ENCODE data around the gene PLD1.

PLD1 gene

DNA sequence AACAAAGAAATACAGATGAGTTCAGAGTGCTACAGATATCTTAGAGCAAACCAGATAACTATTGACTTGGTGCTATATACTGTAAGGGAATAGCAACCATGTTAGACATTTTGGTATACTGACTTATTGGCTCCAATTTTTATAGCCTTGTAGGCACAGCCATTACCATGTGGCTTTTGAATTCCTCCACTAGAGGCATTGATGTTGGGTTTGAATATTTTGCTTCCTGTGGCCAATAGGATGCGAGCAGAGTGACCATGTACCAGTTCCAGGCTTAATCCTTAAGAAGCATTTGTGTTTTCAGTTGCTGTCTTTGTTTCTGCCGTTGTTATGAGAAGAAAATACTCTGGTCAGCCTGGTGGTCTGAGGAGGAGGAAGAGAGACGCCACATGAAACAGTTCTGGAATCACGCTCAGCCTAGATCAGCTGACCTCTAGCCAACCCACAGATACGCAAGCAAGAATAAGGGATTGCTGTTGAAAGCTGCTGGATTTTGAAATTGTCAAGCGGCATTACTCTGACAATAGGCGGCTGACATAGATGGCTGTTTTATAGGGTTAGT is 240.6 kb downstream of the PLD1 start:
- no peak for DNase-seq
- Histone ChIP-seq H3K9me3 (no peaks in the 10 kb centered on the region), H3K4me3 (ENCODE audit: low read depth, low read length) (no peak overlapping the region), H3K4me1 (peaks cover 12% of the 10 kb centered on the region), H3K36me3 (no peaks in the 10 kb centered on the region), H3K27me3 (no peaks in the 10 kb centered on the region)
- no peak; the same call in 1 of the 2 replicates for TF ChIP-seq CTCF (IDR thresholded peaks at IDR 0.05; ENCODE audit: low read depth, low read length)

- Histone ChIP-seq H3K27me3 (no peaks in the 10 kb centered on the region), H3K4me3 (ENCODE audit: low read depth, low read length) (no peak overlapping the region), H3K36me3 (no peaks in the 10 kb centered on the region), H3K9me3 (no peaks in the 10 kb centered on the region), H3K4me1 (peaks cover 12% of the 10 kb centered on the region)
- no peak for TF ChIP-seq CTCF (IDR thresholded peaks at IDR 0.05; ENCODE audit: low read depth, low read length)
- no peak for DNase-seq
Measured at GRCh38 chr3:171568766-171569165, 241.5 kb downstream of the PLD1 start.

GRCh38 chr3:171566803-171567422 is 243.4 kb downstream of the PLD1 start:
- Histone ChIP-seq H3K27me3 (no peaks in the 10 kb centered on the region), H3K4me3 (ENCODE audit: low read depth, low read length) (no peak overlapping the region), H3K9me3 (no peaks in the 10 kb centered on the region), H3K36me3 (no peaks in the 10 kb centered on the region), H3K4me1 (peaks cover 12% of the 10 kb centered on the region)
- TF ChIP-seq CTCF (IDR thresholded peaks at IDR 0.05; ENCODE audit: low read depth, low read length) = peak; percentile 79
- DNase-seq = no peak

GRCh38 chr3:171565481-171566058 is 244.7 kb downstream of the PLD1 start:
- H3K36me3 ChIP-seq = no peaks in the 10 kb centered on the region
- no peaks in the 10 kb centered on the region for H3K9me3 ChIP-seq
- peaks cover 12% of the 10 kb centered on the region for H3K4me1 ChIP-seq
- TF ChIP-seq CTCF (IDR thresholded peaks at IDR 0.05; ENCODE audit: low read depth, low read length) = no peak
- DNase-seq = no peak
- H3K4me3 ChIP-seq (ENCODE audit: low read depth, low read length) = no peak overlapping the region
- no peaks in the 10 kb centered on the region for H3K27me3 ChIP-seq

GRCh38 chr3:171564748-171565480 is 245.4 kb downstream of the PLD1 start:
- no peaks in the 10 kb centered on the region for H3K27me3 ChIP-seq
- DNase-seq = no peak
- H3K4me1 ChIP-seq = peaks cover 12% of the 10 kb centered on the region
- no peaks in the 10 kb centered on the region for H3K36me3 ChIP-seq
- H3K9me3 ChIP-seq = no peaks in the 10 kb centered on the region
- TF ChIP-seq CTCF (IDR thresholded peaks at IDR 0.05; ENCODE audit: low read depth, low read length) = no peak
- no peak overlapping the region for H3K4me3 ChIP-seq (ENCODE audit: low read depth, low read length)

Measured in BE2C (cell line).